ENCODE results near the gene GALNT2.

GALNT2 gene

GRCh38 chr1:230066031-230066430 is 1.0 kb upstream of the GALNT2 start:
- no peak for TF ChIP-seq CTCF (IDR thresholded peaks at IDR 0.05; ENCODE audit: insufficient read depth, low read depth, low read length, missing control alignments)
- H3K4me3 ChIP-seq (ENCODE audit: low read length), result no peak overlapping the region
- DNase-seq (ENCODE audit: low read depth), result no peak

GRCh38 chr1:230067419-230067870 is 407 bp downstream of the GALNT2 start:
- DNase-seq (ENCODE audit: low read depth), result peak; percentile 38
- peak overlapping the region; percentile 71 for H3K4me3 ChIP-seq (ENCODE audit: low read length)
- no peak for TF ChIP-seq CTCF (IDR thresholded peaks at IDR 0.05; ENCODE audit: insufficient read depth, low read depth, low read length, missing control alignments)

GRCh38 chr1:230067871-230068620 is 1.0 kb downstream of the GALNT2 start:
- peak overlapping the region; percentile 71 for H3K4me3 ChIP-seq (ENCODE audit: low read length)
- peak; percentile 33 for DNase-seq (ENCODE audit: low read depth)
- peak; percentile 1 for TF ChIP-seq CTCF (IDR thresholded peaks at IDR 0.05; ENCODE audit: insufficient read depth, low read depth, low read length, missing control alignments)

- no peak for DNase-seq (ENCODE audit: low read depth)
- TF ChIP-seq CTCF (IDR thresholded peaks at IDR 0.05; ENCODE audit: insufficient read depth, low read depth, low read length, missing control alignments), result no peak
These were observed 1.5 kb downstream of the GALNT2 start for GRCh38 chr1:230068621-230068873.

GRCh38 chr1:230068952-230069684 is 2.1 kb downstream of the GALNT2 start:
- TF ChIP-seq CTCF (IDR thresholded peaks at IDR 0.05; ENCODE audit: insufficient read depth, low read depth, low read length, missing control alignments), result no peak
- peak; percentile 32 for DNase-seq (ENCODE audit: low read depth)
- H3K4me3 ChIP-seq (ENCODE audit: low read length), result peak overlapping the region; percentile 71

More at GRCh38 chr1:230068621-230068873, 1.5 kb downstream of the GALNT2 start:
- H3K4me3 ChIP-seq (ENCODE audit: low read length), result peak overlapping the region; percentile 71

- H3K4me3 ChIP-seq (ENCODE audit: low read length), result no peak overlapping the region
- TF ChIP-seq CTCF (IDR thresholded peaks at IDR 0.05; ENCODE audit: insufficient read depth, low read depth, low read length, missing control alignments), result no peak
- DNase-seq (ENCODE audit: low read depth), result peak; percentile 71
These were observed 2.8 kb downstream of the GALNT2 start for GRCh38 chr1:230069796-230070195.

Measured in epithelial cell of esophagus (primary cell).